ENCODE data around the gene HMGXB3. TPM values are rescaled to one million over a fixed set of nuclear protein-coding genes. Genes with fewer than 3 reads are reported as not detected.
"Not testable (repeated sequence)": the region's sequence is repeated elsewhere in the genome, so short reads cannot be mapped to it uniquely, and the experiment has no call there.

Gene HMGXB3
- total RNA-seq, 6 experiments from 2014 or later, result 7.7 to 28.3 (median 12.2) TPM

GRCh38 chr5:150045549-150045948 is 45.0 kb downstream of the HMGXB3 start:
- TF ChIP-seq POLR2A (IDR thresholded peaks at IDR 0.05), result no peak
- TF ChIP-seq CTCF (IDR thresholded peaks at IDR 0.05), result no peak
- no peaks in the 10 kb centered on the region for H3K27me3 ChIP-seq
- ATAC-seq, result no peak
- no peaks in the 10 kb centered on the region for H3K4me1 ChIP-seq
- no peak for DNase-seq
- H3K4me3 ChIP-seq, result no peak overlapping the region
- H3K9me3 ChIP-seq, result no peaks in the 10 kb centered on the region
- 100% methylated on average over 2 of the region's 6 CpGs for WGBS (ENCODE audit: insufficient coverage, low coverage, low lambda C conversion rate, missing lambda C conversion rate)
- no peak overlapping the region for H3K27ac ChIP-seq
- peaks cover 6 to 86% (median 45%) of the 10 kb centered on the region in 4 donors for H3K36me3 ChIP-seq
- intact Hi-C loops (cut with DNase I), result no loop called here

- no peak for TF ChIP-seq CTCF (IDR thresholded peaks at IDR 0.05)
- TF ChIP-seq POLR2A (IDR thresholded peaks at IDR 0.05), result no peak
- WGBS (ENCODE audit: insufficient coverage, low coverage, low lambda C conversion rate, missing lambda C conversion rate), result 95% methylated on average over 6 of the region's 6 CpGs
- no peaks in the 10 kb centered on the region for H3K9me3 ChIP-seq
- H3K27me3 ChIP-seq, result no peaks in the 10 kb centered on the region
- no peak overlapping the region for H3K4me3 ChIP-seq
- peaks cover 6 to 86% (median 44%) of the 10 kb centered on the region in 4 donors for H3K36me3 ChIP-seq
- H3K4me1 ChIP-seq, result no peaks in the 10 kb centered on the region
- no peak for DNase-seq
- no peak overlapping the region for H3K27ac ChIP-seq
- intact Hi-C loops (cut with DNase I), result no loop called here
- ATAC-seq, result peak in 1 of 4 donors; percentile 37
Observed at GRCh38 chr5:150046031-150046430, 45.5 kb downstream of the HMGXB3 start.

- H3K4me3 ChIP-seq; H3K9me3 ChIP-seq; H3K27me3 ChIP-seq; intact Hi-C loops (cut with DNase I); DNase-seq; H3K4me1 ChIP-seq; H3K27ac ChIP-seq: not testable (repeated sequence)
- no CpG with 5 or more reads among the region's 14 CpGs for WGBS (ENCODE audit: insufficient coverage, low coverage, low lambda C conversion rate, missing lambda C conversion rate)
- peaks cover 0 to 81% (median 42%) of the 10 kb centered on the region in 4 donors for H3K36me3 ChIP-seq
- peak in 1 of 4 donors; percentile 15 for ATAC-seq
Observed at GRCh38 chr5:150050172-150050811, 49.8 kb downstream of the HMGXB3 start.

- Histone ChIP-seq H3K9me3 (no peaks in the 10 kb centered on the region), H3K27ac (no peak overlapping the region), H3K27me3 (no peaks in the 10 kb centered on the region), H3K4me3 (no peak overlapping the region), H3K36me3 (peaks cover 0 to 73% (median 36%) of the 10 kb centered on the region in 4 donors), H3K4me1 (no peaks in the 10 kb centered on the region)
- TF ChIP-seq CTCF (IDR thresholded peaks at IDR 0.05) (no peak), POLR2A (IDR thresholded peaks at IDR 0.05) (no peak)
- DNase-seq (no peak), ATAC-seq (peak in 1 of 4 donors; percentile 7)
- intact Hi-C loops (cut with DNase I), result no loop called here
- 78% methylated on average over 17 of the region's 18 CpGs for WGBS (ENCODE audit: insufficient coverage, low coverage, low lambda C conversion rate, missing lambda C conversion rate)
Observed at GRCh38 chr5:150051657-150052195, 51.2 kb downstream of the HMGXB3 start.

- ATAC-seq, result no peak
- TF ChIP-seq POLR2A (IDR thresholded peaks at IDR 0.05), result no peak
- no peak for TF ChIP-seq CTCF (IDR thresholded peaks at IDR 0.05)
- peaks cover 0 to 66% (median 35%) of the 10 kb centered on the region in 4 donors for H3K36me3 ChIP-seq
Observed at GRCh38 chr5:150052226-150052955, 51.9 kb downstream of the HMGXB3 start.

More at GRCh38 chr5:150052226-150052955, 51.9 kb downstream of the HMGXB3 start:
- Histone ChIP-seq H3K27me3 (no peaks in the 10 kb centered on the region), H3K27ac (no peak overlapping the region), H3K4me3 (no peak overlapping the region), H3K4me1 (no peaks in the 10 kb centered on the region), H3K9me3 (no peaks in the 10 kb centered on the region)
- 80% methylated on average over 1 of the region's 6 CpGs for WGBS (ENCODE audit: insufficient coverage, low coverage, low lambda C conversion rate, missing lambda C conversion rate)
- intact Hi-C loops (cut with DNase I), result no loop called here
- DNase-seq, result no peak
